ENCODE measurements around the gene SEC23A. TPM values are rescaled to one million over a fixed set of nuclear protein-coding genes. Genes with fewer than 3 reads are reported as not detected.
"Not testable (repeated sequence)": the region's sequence is repeated elsewhere in the genome, so short reads cannot be mapped to it uniquely, and the experiment has no call there.

The SEC23A gene
- total RNA-seq, 1 experiment from 2014 or later = 108 TPM

- DNase-seq (ENCODE audit: extremely low read depth, low read depth) = peak; percentile 30
Measured at GRCh38 chr14:39034481-39035296, 68.3 kb downstream of the SEC23A start.

- DNase-seq (ENCODE audit: extremely low read depth, low read depth) = no peak
Measured at GRCh38 chr14:39033371-39033770, 69.7 kb downstream of the SEC23A start.

- DNase-seq (ENCODE audit: extremely low read depth, low read depth) = no peak
Measured at GRCh38 chr14:39030209-39030608, 72.8 kb downstream of the SEC23A start.

- no peak for DNase-seq (ENCODE audit: extremely low read depth, low read depth)
Measured at GRCh38 chr14:39029789-39030188, 73.2 kb downstream of the SEC23A start.

- no peak for DNase-seq (ENCODE audit: extremely low read depth, low read depth)
Measured at GRCh38 chr14:39028620-39029019, 74.4 kb downstream of the SEC23A start.

GRCh38 chr14:39025810-39026627, 77.0 kb downstream of the SEC23A start:
- DNase-seq (ENCODE audit: extremely low read depth, low read depth) = no peak

- DNase-seq (ENCODE audit: extremely low read depth, low read depth) = no peak
Measured at GRCh38 chr14:39025250-39025809, 77.7 kb downstream of the SEC23A start.

GRCh38 chr14:39023939-39024871, 78.8 kb downstream of the SEC23A start:
- DNase-seq (ENCODE audit: extremely low read depth, low read depth) = no peak

- not testable (repeated sequence) for DNase-seq (ENCODE audit: extremely low read depth, low read depth)
Measured at GRCh38 chr14:39017096-39018016, 85.7 kb downstream of the SEC23A start.

- no peak for DNase-seq (ENCODE audit: extremely low read depth, low read depth)
Measured at GRCh38 chr14:39016733-39017095, 86.3 kb downstream of the SEC23A start.

- no peak for DNase-seq (ENCODE audit: extremely low read depth, low read depth)
Measured at GRCh38 chr14:39015964-39016577, 87.0 kb downstream of the SEC23A start.

GRCh38 chr14:39015360-39015961, 87.6 kb downstream of the SEC23A start:
- peak; percentile 50 for DNase-seq (ENCODE audit: extremely low read depth, low read depth)

- DNase-seq (ENCODE audit: extremely low read depth, low read depth) = no peak
Measured at GRCh38 chr14:39014460-39014859, 88.6 kb downstream of the SEC23A start.

GRCh38 chr14:39008965-39009364, 94.1 kb downstream of the SEC23A start:
- DNase-seq (ENCODE audit: extremely low read depth, low read depth) = not testable (repeated sequence)

- DNase-seq (ENCODE audit: extremely low read depth, low read depth) = no peak
Measured at GRCh38 chr14:39006721-39007410, 96.2 kb downstream of the SEC23A start.

- no peak for DNase-seq (ENCODE audit: extremely low read depth, low read depth)
Measured at GRCh38 chr14:39005044-39005880, 97.8 kb downstream of the SEC23A start.

- no peak for DNase-seq (ENCODE audit: extremely low read depth, low read depth)
Measured at GRCh38 chr14:38999949-39000348, 103.1 kb downstream of the SEC23A start.

Data from NCI-H460 (cell line).